Spleen (tissue), 7 donors: ENCODE measurements around the gene CDH26.

Experiments
- POLR2A ChIP-seq, 3 donors: fragments of 450-650 bp; IDR thresholded peaks; one replicate each; pipeline ENCODE4 v1.5.1; 2017; ENCODE audit warnings: antibody characterized with exemption in 3 of 3, mild to moderate bottlenecking in 1 of 3
- TF ChIP-seq, protein P1 (sequence below), 11 experiments: fragments of 200-600 bp in 7 of 11; fragments of 450-650 bp in 4 of 11; sonication (generic) in 4 of 11; IDR thresholded peaks in 8 of 11; conservative IDR thresholded peaks in 3 of 11; 1 replicate in 7 of 11; 2 replicates in 4 of 11; pipeline versions ENCODE4 v1.4.0 to v1.8.0; 2016 to 2021; ENCODE audit warnings: antibody characterized with exemption in 11 of 11, inconsistent platforms in 4 of 11, mild to moderate bottlenecking in 1 of 11
- donor health status: DM: no; HTN: no; CAD: no; lungs with moderate emphysema.
- donor health status: DM: no; HTN: no; CAD: no.
- donor health status: DM: no; HTN: no; CAD: no.

DNA sequence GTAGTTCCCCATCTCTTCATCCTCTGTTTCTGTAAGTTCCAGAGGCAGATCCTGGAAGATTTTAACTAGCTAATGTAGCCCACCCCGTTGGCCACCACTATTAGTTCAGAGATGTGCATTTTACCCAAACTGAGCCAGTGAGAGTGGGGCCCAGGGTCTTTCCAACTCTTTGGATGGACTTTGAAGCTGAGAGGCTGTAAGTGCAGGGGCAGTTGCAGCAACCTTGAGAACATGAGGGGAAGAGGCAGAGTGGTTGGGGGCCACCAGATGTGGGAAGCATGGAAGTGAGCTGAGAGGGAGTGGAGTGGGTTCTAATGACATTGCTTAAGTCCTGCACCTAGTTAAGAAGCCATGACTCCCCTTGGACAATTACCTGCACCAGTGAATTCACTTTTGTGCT lies 72.2 kb downstream of the CDH26 start:
- TF ChIP-seq, protein P1, sequence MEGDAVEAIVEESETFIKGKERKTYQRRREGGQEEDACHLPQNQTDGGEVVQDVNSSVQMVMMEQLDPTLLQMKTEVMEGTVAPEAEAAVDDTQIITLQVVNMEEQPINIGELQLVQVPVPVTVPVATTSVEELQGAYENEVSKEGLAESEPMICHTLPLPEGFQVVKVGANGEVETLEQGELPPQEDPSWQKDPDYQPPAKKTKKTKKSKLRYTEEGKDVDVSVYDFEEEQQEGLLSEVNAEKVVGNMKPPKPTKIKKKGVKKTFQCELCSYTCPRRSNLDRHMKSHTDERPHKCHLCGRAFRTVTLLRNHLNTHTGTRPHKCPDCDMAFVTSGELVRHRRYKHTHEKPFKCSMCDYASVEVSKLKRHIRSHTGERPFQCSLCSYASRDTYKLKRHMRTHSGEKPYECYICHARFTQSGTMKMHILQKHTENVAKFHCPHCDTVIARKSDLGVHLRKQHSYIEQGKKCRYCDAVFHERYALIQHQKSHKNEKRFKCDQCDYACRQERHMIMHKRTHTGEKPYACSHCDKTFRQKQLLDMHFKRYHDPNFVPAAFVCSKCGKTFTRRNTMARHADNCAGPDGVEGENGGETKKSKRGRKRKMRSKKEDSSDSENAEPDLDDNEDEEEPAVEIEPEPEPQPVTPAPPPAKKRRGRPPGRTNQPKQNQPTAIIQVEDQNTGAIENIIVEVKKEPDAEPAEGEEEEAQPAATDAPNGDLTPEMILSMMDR (IDR thresholded peaks at IDR 0.05 in 8 of 11, conservative IDR thresholded peaks at IDR 0.05 in 3 of 11): no peak
- no peak for TF ChIP-seq POLR2A (IDR thresholded peaks at IDR 0.05)
